GM19455 (cell line): ENCODE data around the gene SOX6.

Experiments
- ATAC-seq: cut with Tn5 transposase; IDR thresholded peaks from one replicate; pipeline ENCODE4 v1.9.1; 2021; ENCODE audit not compliant: unreplicated experiment

The SOX6 gene

DNA sequence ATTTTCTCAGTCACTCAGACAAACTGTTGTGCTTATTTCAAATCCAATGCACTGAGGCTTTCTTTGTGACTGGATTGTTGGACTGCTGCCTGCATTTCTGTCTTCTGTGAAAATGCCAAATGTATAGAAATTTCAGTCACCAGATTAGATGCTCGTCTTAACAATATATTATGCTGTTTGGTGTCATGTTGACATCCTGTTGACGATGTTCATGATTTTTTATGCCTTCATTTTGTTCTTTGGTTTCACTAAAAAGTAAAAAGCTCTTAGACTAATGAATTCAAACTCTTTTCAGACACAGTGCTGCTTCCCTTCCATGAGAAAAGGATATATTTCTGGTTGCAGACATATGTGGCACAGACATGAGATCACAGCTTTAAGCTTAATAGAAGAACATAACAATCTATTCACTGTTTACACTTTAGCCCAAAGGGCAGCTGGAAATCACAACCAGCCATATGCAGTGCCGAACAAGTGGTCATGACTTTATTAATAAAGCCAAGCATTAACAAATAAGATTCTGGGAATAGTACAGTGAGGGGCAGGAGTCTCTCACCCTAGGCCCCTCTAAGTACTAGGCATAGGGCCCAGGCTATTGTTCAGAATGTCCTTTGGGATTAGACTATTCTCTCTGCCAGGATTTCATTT lies 9.4 kb upstream of the SOX6 start:
- ATAC-seq, result no peak

- ATAC-seq, result no peak
Measured at GRCh38 chr11:16364254-16364653, 7.9 kb upstream of the SOX6 start.

GRCh38 chr11:16363706-16364105 lies 7.4 kb upstream of the SOX6 start:
- no peak for ATAC-seq

DNA sequence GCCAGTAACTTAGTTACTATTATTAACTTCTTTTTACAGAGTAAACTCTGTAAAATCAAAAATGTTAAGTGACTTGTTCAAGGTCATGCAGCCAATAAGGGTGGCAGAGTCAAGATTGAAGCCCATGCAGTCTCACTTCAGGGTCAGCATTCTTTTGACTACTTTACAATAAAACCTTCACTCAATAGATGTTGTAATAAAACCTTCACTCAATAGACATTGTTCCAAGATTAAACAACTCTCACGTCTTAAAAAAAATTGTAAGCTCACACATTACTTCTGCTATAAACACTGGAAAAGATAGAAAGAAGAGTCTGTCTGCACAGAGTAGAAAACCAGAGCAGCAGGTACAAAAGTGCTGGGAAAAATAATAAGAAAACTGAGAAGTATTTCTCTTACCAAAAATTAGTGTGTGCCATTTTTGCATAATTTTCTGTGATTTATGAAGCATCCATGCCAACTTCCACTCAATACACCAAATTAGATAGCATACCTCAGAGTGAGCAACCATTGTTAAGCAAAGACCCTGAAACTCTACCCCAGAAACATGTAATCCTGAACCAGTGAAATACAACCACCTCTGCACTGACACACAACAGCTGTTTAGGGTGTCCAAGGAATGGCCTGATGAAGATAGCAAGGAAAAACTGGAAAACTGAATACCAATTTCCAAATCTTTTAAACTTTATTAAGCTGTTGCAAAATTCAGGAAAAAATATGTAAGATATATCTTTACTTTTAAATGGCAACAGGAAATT lies 4.9 kb upstream of the SOX6 start:
- no peak for ATAC-seq

DNA sequence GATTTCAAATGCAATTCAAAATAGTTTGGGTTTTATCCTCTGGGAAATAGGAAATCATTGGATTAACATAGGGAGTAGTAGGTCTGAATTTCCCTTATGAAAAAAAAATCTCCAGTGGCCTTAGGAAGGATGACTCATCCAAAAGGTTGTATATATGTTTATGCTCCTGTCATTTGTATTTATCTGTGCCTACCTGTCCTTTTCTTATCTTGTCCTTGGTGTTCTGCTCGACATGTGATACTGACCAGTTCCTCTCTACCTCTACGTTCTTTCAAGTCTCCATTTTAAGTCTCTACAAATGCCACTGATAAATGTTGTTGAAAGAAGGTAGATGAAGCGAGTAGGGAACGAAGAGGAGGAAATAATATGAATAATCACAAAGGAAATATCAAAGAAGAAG lies 3.0 kb upstream of the SOX6 start:
- no peak for ATAC-seq

- ATAC-seq, result no peak
Measured at GRCh38 chr11:16358726-16359125, 2.4 kb upstream of the SOX6 start.

- no peak for ATAC-seq
Measured at GRCh38 chr11:16357775-16358174, 1.4 kb upstream of the SOX6 start.

GRCh38 chr11:16356761-16357393 lies 531 bp upstream of the SOX6 start:
- ATAC-seq, result no peak

DNA sequence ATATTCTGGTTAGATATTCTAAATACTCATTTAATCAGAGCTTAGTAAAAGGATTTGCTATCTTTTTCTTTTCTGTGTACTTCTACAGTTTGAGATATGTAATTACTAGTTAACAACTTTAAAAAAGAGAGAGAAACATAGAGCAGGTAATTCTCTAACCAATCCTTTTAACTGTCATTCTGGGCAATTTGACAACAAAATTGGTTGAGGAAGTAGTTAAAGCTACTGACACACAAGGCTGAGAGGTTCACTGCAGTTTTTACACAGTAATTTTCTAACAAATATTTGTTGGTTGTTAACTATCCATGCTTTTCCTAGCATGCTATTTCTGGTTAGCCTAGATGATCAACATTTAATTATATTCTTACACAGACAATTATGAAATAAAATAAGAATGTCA lies 3.6 kb downstream of the SOX6 start:
- no peak for ATAC-seq

DNA sequence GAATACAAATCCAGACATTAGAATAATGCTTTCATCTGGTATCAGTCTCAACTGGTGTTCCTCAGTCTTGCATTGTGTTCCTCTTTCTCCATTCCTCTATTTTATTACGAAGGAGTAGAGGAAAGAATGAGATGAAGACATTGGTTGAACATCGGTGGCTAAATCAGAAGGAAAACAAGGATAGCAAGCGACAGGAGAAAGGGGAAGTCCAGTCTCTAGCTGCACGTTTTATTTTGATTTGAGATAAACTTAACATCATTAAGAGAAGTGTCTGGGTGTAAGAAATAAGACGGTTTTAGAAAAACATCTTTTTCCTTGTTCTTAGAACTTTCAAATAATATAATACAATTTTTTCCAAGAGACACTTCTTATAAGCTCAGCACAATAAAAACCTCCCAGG lies 6.2 kb downstream of the SOX6 start:
- ATAC-seq, result no peak

DNA sequence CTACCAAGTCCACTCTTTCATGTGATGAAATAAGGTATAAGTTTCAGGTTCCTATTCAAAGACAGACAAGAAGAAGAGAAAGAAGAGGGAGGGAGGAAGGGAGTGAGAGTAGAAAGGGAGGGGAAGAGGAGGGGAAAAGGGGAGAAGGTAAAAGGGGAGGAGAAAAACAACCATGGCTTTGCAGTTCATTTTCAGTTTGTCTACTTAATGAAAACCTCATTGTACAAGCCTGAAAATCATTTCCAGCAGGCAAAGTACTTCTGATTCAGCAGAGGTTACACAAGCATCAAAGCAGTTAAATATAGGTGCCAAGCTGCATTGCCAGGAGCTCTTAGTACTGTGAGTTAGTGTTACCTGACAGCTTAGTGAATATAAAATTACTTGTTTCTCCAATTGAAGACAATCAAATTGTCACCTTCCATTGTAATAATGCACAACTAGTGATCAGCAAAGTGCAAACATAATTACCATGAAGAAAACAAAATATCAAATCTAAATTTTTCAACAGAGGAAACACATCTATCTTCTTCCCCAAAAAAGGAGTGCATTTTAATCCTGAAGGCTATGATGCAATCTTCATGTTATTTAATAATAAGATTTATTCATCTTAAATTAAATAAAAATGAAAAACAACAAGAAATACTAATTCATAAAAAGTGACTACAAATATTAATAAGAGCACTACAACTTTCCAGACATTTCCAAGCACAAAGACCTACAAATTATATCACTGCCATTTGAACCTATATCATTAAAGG lies 8.2 kb downstream of the SOX6 start:
- no peak for ATAC-seq

- ATAC-seq, result no peak
Measured at GRCh38 chr11:16346975-16347374, 9.4 kb downstream of the SOX6 start.

GRCh38 chr11:16341853-16342252 lies 14.5 kb downstream of the SOX6 start:
- ATAC-seq, result no peak

DNA sequence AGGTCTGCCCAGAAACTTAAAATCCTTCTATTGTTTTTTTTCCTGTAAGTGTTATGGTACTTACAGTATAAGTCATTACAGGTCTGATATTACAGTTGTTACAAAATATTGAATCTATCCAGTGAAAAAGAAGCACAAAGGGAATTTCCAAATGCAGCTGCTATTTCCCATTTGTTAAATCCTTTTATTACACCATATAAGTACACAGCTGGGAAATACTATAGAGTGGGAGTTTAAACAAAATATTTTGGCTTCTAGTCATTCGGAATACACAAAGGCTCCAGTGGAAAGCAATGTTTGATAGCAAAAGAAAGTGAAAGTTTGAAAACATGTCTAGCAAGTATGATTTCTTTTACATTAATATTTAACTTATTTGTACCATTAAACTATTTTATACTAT lies 18.0 kb downstream of the SOX6 start:
- no peak for ATAC-seq

DNA sequence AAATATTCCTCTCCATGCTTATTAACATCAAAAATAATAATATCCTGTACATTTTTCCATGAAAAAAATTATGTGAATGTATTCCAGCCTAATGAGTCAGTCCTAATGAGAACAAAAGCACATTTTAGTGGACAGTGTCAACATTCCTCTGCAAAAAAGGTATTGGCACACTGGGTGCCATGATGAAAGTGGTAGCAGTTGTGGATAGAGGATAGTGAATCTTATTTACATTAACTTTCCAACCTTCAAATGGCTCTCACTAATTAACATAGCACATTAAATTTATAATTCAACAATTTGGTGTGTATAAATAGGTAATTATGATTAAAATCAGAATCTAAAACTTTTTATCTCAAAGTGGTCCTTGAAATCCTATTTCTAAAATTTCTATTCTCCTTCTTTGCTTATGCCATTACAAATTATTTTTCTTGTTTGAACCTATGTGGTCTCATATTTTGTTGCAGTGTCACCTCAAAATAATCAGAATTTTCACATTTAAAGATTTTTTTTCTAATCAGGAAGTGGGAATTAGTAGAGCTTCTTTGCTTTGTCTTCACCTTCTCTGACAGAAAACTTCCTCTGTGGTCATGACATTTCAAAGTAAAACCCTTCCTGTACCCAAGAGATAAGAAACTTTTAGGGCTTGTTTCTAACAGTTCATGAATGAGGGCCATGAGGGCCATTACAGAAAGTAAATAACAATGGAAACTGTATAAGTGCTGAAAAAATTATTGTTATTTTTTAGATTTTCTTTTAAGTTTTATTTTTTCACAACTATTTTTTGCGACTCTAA lies 18.7 kb downstream of the SOX6 start:
- ATAC-seq, result no peak

- no peak for ATAC-seq
Measured at GRCh38 chr11:16336721-16337120, 19.6 kb downstream of the SOX6 start.

- no peak for ATAC-seq
Measured at GRCh38 chr11:16336204-16336603, 20.1 kb downstream of the SOX6 start.

DNA sequence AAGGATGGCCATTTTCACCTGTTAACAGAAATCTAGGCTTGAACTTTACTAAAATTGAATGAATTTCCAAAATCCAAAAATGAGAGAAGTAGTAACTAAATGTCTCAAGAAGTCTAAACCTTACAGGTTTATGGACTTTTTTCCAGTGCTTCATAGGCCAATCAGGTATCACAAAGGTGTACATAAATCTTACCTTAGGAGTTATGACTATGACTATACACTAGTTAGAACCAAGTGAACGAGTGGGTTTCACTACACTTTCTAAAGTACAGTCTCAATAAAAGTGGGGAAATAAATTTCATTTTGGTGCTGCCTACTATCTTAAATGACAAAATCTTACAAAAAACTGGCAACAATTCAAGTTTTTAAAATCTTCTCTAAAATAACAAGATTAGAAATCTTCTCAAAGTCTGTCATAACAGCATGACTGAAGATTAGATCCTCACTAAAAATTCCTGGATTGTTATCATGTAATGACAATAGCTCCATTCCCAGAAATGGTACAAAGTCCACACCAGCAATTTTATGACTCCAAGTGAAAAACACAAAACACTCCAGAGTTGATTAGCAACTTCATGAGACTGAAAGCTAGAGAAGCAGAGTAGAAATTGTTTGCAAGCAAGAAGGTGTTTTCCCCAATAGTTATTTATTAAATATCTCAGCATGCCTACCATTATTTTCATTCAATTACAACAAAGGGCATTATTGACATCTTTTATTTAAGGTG lies 20.9 kb downstream of the SOX6 start:
- ATAC-seq, result no peak

DNA sequence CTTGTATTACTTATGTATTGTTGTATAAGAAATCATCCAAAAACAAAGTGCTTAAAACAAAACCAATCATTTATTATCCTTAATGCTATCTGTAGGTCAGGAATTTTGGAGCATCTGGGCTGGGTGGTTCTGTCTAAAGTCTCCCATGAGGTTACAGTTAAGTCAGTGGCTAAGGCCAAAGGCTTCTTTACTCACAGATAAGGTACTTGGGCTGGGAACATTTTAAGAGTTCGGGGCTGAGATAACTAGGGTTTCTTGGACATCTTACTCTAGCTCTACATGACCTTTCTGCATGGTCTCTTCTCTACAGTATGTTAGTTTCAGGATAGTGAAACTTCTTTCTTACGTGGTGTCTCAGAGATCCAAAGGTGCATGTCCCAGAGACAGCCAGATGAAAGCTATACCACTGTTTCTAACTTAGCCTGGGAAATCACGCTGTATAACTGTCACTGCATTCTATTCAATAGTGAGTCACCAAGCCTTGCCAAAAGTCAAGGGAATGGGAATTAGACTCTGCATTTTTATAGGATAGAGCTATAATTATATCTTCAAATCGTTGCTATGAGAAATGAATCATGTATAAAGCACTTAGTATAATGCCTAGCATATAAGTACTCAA lies 29.6 kb downstream of the SOX6 start:
- ATAC-seq, result no peak

DNA sequence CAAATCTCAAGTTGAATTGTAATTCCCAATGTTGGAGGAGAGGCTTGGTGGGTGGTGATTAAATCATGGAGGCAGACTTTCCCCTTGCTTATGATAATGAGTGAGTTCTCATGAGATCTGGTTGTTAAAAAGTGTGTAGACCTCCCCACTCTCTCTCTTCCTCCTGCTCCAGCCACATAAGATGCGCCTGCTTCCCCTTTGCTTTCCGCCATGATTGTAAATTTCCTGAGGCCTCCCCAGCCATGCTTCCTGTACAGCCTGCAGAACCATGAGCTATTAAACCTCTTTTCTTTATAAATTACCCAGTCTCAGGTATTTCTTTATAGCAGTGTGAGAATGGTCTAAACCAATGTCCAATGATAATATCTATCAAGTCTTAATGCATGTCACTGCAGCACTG lies 34.2 kb downstream of the SOX6 start:
- no peak for ATAC-seq
